Endometrium (tissue), 2 donors: ENCODE measurements around the gene LRCH3.
"Not testable (repeated sequence)": the region's sequence is repeated elsewhere in the genome, so short reads cannot be mapped to it uniquely, and the experiment has no call there.

ENCODE experiments used
- FAIRE-seq: peaks from 2 replicates; lab custom pipeline; 2012; peaks lifted over from hg19 to GRCh38; lab: Jason Lieb, UNC
- donor health status: control.
- donor health status: control.

LRCH3 gene

DNA sequence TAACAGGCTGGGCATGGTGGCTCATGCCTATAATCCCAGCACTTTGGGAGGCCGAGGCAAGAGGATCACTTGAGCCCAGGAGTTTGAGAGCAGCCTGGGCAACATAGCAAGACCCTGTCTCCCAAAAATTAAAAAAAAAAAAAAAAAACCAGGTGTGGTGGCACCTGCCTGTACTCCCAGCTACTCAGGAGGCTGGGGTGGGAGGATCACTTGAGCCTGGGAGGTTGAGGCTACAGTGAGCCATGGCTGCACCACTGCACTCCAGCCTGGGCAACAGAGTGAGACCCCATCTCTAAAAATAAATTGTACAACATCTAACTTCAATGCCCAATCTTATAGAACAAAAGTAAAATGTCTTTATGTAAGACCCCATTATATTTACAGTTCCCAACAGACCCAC, 95.0 kb downstream of the LRCH3 start:
- not testable (repeated sequence) for FAIRE-seq

DNA sequence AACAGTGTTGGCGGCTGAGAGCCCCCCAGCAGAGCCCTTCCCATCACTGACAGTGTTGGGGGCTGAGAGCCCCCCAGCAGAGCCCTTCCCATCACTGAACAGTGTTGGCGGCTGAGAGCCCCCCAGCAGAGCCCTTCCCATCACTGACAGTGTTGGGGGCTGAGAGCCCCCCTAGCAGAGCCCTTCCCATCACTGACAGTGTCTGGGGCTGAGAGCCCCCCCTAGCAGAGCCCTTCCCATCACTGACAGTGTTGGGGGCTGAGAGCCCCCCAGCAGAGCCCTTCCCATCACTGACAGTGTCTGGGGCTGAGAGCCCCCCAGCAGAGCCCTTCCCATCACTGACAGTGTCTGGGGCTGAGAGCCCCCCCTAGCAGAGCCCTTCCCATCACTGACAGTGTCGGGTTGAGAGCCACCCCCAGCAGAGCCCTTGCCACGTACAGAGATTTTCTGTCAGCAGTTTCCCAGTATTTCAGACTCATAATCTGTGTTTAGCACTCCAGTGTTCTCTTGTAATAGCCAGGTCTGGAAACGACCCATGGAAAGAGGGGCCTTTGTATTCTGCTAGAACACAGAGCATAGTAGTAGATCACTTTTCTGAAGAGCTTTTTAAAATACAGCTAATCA, 96.5 kb downstream of the LRCH3 start:
- not testable (repeated sequence) for FAIRE-seq

DNA sequence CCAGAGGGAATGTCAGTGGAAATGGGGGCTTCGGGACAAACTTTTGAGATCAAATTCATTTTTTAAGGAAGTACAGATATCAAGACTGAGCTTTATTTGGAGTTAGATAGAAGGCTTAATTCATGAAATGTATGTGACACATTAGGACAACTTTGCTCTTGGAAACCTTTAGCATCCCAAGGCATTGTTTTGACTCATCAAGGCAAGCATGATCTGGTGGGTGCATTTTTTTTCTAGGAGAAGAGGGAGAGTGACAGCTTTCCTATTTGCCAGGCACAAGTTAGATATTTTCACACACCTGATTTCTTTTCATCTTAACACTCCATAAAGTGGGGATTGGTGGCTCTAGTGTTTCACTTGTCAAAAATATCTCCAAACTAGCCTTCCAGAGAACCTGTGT, 97.5 kb downstream of the LRCH3 start:
- no peak for FAIRE-seq

DNA sequence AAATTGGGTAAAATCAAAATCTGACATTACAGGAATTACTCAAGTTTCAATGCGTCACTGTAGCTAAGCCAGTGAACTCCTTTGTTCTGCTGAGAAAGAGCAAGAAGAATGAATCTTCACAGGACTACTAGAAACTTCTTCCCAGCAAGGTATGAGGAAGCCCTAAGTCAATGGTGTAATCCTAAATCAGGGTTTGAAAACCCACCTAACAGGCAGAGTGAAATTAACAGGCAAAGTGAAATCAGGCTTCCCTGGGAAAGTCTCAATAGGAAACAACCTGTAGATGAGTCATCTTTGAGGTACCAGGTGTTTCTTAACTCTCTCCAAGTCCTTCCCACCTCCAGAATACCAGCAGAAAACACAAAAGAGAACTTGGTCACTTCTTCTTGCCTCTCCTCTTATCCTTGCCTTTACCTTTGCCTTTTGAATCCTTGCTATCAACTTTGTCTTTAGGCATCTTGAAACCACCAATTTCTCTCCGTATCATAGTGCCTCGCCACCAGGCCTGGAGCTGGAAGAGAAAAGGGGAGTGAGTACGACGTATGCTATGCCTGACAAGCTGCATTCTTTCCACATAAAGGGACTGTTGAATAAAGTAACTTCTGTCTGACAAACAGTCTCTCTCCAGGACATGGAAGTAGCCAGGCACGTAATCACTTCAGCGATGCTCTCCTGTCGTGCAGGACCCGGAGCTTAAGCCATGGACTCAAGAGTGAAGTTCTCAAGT, 98.3 kb downstream of the LRCH3 start:
- FAIRE-seq = no peak

DNA sequence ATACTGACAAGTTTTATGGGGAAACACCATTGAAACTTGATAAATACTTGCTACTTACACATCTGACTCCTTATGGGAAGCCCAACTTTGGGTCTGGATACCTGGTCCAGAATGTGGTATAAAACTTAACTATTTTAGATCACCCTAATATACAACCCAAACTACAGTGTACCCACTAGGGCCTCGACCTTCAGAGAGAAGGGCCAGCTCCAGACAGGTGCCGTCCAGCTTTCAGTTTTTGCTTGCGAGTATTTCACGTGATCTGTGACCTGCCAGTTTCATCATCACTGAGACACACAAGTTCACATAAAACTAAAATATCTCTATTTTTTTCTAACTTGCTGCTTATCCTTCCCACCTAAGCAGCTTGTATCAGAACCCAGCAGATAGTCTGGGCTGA, 99.6 kb downstream of the LRCH3 start:
- FAIRE-seq = no peak

- no peak for FAIRE-seq
These were observed 101.1 kb downstream of the LRCH3 start for GRCh38 chr3:197892162-197892561.

- FAIRE-seq = no peak
These were observed 105.4 kb downstream of the LRCH3 start for GRCh38 chr3:197896421-197896820.

DNA sequence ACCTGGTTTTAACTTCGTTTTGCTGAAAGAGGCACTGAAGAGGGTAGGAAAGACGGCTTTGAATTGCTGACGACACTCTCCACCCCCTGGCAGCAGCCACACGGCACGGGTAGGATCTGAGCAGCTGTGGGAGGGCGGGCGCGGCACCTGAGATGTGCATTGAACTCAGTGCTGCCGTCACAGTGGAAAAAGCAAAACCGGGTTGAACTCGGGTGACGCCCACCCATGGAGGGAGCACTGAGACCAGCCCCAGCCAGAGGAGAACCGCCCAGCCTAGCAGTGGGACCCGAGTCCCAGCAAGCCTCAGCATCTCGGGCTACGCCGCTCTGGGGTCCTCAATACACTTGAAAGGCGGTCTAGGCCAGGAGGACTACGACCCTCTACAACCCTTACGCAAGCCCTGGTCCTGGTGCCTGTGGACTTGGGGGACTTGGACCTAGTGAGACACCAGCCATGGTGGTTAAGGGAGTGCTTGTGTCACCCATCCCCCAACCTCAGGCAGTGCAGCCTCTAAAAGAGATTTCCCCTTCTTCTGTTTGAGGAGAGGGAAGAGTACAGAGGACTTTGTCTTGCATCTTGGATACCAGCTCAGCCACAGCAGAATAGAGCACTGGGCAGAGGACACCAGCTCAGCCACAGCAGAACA, 108.9 kb downstream of the LRCH3 start:
- no peak for FAIRE-seq

- no peak for FAIRE-seq
These were observed 110.6 kb downstream of the LRCH3 start for GRCh38 chr3:197901626-197902025.

DNA sequence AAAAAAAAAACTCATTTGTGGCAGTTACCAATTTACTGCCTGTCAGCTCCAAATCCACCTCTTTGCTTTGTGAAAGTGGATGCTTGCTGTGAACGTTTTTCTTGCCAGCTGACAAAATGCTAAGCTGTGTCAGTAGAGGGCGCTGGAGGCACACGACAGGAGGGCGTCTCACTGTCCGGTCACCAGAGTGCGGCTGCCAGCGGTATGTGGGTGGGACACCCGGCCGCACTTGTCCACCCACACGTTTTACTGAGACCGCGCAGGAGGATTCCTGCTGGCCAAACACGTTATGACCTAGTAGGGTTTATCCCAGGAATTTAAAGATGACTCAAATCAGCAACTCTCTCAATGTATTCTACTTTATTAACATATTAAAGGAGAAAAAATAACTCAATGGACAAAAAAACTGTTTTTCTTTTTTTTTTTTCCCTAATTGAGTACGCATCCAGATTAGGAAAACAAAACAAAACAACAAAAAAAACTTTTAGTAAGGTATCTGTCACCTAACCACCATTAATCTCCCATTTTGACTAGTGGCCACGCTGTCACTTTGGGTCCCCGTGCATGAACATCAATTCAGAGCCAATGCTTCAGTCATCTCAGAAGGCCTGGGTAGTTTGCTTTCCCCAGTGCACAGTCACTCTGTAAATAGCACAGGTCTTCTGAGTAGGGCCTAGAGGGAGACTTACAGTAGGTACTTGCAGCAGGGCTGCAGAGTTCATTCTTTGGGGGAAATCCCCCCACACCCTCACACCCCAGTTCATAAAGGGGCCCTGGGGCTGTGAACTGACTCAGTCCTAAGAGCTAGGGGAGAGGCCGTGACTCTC, 115.2 kb downstream of the LRCH3 start:
- peak; percentile 35 for FAIRE-seq

DNA sequence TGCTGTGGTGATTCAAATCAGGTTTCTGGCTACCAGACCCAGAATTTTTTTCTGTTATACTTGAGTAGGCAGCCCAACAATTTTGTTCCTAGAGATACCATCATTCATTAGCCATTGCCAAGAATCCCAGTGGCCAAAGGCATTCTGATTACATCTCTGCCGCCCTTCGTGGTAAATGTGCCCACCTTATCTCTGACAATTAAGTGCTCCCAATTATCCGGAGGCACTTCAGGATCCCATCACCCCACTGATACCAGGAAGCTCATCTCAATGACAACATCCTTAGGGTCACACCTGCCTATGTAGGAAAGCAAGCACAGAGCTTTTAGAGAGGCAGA, 115.8 kb downstream of the LRCH3 start:
- FAIRE-seq = no peak

GRCh38 chr3:197907196-197907595, 116.1 kb downstream of the LRCH3 start:
- no peak for FAIRE-seq

- not testable (repeated sequence) for FAIRE-seq
These were observed 117.5 kb downstream of the LRCH3 start for GRCh38 chr3:197908550-197908949.

GRCh38 chr3:197908957-197909701, 118.1 kb downstream of the LRCH3 start:
- FAIRE-seq = no peak

GRCh38 chr3:197912741-197913476, 121.9 kb downstream of the LRCH3 start:
- no peak for FAIRE-seq

GRCh38 chr3:197913641-197914380, 122.8 kb downstream of the LRCH3 start:
- FAIRE-seq = no peak

DNA sequence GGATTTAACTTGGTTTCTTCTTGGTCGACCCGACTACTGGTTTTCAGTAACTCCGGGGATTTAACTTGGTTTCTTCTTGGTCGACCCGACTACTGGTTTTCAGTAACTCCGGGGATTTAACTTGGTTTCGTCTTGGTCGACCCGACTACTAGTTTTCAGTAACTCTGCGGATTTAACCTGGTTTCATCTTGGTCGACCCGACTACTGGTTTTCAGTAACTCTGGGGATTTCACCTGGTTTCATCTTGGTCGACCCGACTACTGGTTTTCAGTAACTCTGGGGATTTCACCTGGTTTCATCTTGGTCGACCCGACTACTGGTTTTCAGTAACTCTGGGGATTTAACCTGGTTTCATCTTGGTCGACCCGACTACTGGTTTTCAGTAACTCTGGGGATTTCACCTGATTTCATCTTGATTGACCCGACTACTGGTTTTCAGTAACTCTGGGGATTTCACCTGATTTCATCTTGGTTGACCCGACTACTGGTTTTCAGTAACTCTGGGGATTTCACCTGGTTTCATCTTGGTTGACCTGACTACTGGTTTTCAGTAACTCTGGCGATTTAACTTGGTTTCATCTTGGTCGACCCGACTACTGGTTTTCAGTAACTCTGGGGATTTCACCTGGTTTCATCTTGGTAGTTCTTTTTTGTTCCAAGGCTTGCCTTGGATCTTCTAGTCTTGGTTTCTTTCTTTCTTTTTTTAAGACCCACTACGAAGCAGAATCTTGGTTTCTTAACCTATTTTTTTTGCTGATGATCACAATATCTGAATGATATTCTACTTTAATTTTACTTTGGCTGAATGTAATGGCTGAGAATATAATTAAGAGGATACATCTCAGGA, 130.6 kb downstream of the LRCH3 start:
- FAIRE-seq = not testable (repeated sequence)

DNA sequence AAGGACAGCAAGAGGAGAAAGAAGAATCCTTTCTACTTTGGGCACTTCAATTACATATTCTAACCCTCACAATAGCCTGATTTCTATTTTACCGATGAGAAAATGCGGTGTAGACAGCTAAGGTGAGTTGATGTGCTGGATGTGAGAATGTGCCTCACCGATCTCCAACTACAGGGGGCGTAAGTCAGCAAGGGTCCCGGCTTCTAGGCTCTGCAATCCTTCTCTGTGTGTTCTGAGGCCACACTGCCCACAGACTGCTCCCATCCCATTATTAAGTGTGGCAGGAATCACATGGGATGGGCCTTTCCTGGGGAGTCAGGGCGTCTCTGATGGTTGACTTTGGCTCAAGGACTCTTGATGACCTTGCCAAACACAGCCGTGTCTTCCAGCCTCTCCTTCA, 135.4 kb downstream of the LRCH3 start:
- no peak for FAIRE-seq

DNA sequence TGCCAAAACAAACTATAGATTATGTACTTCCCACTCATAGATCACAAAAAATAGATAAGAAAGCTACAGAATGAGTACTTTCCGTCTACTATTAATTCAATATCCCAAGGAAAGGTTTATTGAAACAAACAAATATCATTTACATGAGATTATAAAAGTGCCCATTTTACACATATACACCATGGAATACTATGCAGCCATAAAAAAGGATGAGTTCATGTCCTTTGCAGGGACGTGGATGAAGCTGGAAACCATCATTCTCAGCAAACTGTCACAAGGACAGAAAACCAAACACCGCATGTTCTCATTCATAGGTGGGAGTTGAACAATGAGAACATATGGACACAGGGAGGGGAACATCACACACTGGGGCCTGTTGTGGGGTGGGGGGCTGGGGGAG, 136.5 kb downstream of the LRCH3 start:
- FAIRE-seq = not testable (repeated sequence)
